Mucosa of descending colon (tissue), 3 donors: ENCODE results near the gene TM9SF2. TPM values are rescaled to one million over a fixed set of nuclear protein-coding genes. Genes with fewer than 3 reads are reported as not detected.
"Not testable (repeated sequence)": the region's sequence is repeated elsewhere in the genome, so short reads cannot be mapped to it uniquely, and the experiment has no call there.

Source experiments
- ATAC-seq: fragments of 200-7000 bp; cut with Tn5 transposase; one replicate; pipeline ENCODE4 v1.9.1; 2020; ENCODE audit warnings: mild to moderate bottlenecking, moderate library complexity
- DNase-seq, 3 donors: peaks; one replicate each; pipeline ENCODE4 v3.0.0-alpha.2; 2020
- H3K36me3 ChIP-seq: fragments of 200-600 bp; one replicate; pipeline ENCODE4 v1.8.0; 2021; ENCODE audit warnings: low read depth, mild to moderate bottlenecking
- H3K4me1 ChIP-seq: fragments of 200-600 bp; one replicate; pipeline ENCODE4 v1.8.0; 2021; ENCODE audit warnings: low read depth, mild to moderate bottlenecking
- H3K4me3 ChIP-seq: fragments of 200-600 bp; one replicate; pipeline ENCODE4 v1.8.0; 2021; ENCODE audit warnings: mild to moderate bottlenecking
- H3K9me3 ChIP-seq: fragments of 200-600 bp; one replicate; pipeline ENCODE4 v1.8.0; 2021; ENCODE audit warnings: mild to moderate bottlenecking
- intact Hi-C, 2 donors: fragments of 100-400 bp; cut with DNase I in 1 of 2; cut with micrococcal nuclease in 1 of 2; formaldehyde crosslinking; loops; one replicate each; pipeline versions ENCODE4 v1.11.0 to v1.11.1; 2022; cut with DNase I, micrococcal nuclease
- total RNA-seq, 3 donors: library from RNA; stranded (reverse); fragmentation: NEBNext Ultra II Directional in 2 of 3; extraction: Animal tissue kit (Norgen Biotek cat#: 25700) in 2 of 3; gene quantifications; one replicate each; pipeline versions ENCODE4 v1.2.1 to v1.2.4, GENCODE V29; 2021 to 2023
- TF ChIP-seq, protein P1 (sequence below): fragments of 200-600 bp; IDR thresholded peaks from one replicate; pipeline ENCODE4 v1.8.0; 2022; ENCODE audit warnings: antibody characterized with exemption, mild to moderate bottlenecking
- donor health status: DM: no; HTN: no; CAD: no; lungs with moderate emphysema.
- donor health status: DM: no; HTN: no; CAD: no.
- donor health status: DM: no; HTN: yes; CAD: no.

Gene TM9SF2
- total RNA-seq, 3 donors from 2014 or later, result 129 to 202 (median 200) TPM

DNA sequence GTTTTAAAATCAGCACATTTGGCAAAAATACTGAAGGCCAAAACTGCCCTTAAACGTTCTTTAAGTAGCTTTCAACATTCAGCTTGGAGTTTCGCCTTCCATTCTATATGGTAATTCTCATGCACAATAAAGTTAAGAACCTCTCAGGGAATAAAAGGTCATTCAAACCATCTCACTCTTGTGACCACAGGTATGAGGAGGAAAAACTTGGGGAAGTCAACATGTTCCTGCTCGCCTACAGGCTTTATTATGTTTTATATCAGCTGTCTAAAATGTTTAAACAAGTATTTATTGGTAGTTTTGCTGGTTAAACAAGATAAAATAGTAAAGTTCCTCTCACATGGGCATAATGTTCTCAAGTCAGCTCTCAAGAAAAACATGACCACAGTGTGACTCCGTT is 19.9 kb upstream of the TM9SF2 start:
- H3K4me1 ChIP-seq, result no peaks in the 10 kb centered on the region
- H3K9me3 ChIP-seq, result no peaks in the 10 kb centered on the region
- H3K4me3 ChIP-seq, result no peak overlapping the region
- DNase-seq, result no peak
- no peaks in the 10 kb centered on the region for H3K36me3 ChIP-seq
- intact Hi-C loops, result no loop called here
- TF ChIP-seq, protein P1, sequence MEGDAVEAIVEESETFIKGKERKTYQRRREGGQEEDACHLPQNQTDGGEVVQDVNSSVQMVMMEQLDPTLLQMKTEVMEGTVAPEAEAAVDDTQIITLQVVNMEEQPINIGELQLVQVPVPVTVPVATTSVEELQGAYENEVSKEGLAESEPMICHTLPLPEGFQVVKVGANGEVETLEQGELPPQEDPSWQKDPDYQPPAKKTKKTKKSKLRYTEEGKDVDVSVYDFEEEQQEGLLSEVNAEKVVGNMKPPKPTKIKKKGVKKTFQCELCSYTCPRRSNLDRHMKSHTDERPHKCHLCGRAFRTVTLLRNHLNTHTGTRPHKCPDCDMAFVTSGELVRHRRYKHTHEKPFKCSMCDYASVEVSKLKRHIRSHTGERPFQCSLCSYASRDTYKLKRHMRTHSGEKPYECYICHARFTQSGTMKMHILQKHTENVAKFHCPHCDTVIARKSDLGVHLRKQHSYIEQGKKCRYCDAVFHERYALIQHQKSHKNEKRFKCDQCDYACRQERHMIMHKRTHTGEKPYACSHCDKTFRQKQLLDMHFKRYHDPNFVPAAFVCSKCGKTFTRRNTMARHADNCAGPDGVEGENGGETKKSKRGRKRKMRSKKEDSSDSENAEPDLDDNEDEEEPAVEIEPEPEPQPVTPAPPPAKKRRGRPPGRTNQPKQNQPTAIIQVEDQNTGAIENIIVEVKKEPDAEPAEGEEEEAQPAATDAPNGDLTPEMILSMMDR, result no peak
- ATAC-seq, result peak; percentile 91

DNA sequence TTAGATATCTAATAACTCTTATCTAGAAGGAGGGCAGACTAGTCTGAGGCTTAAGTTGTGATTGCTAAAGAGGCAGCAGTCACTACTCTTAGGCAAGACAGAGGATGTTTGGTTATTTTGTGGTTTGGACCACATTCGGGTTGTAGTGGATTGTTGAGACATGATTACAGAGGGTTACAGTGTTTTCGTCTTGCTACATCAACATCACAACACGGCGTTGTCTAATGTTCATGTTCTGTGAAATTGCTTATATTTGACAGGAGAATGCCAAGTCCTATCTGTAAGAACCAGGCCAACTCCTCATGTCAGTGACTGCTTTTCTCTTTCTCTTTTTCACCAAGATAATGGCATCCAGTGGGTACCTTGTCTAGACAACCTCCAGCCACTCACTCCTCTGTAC is 16.8 kb upstream of the TM9SF2 start:
- Histone ChIP-seq H3K36me3 (no peaks in the 10 kb centered on the region), H3K4me3 (no peak overlapping the region), H3K4me1 (no peaks in the 10 kb centered on the region), H3K9me3 (no peaks in the 10 kb centered on the region)
- DNase-seq, result peak in 1 of 3 donors; percentile 16
- intact Hi-C loops, result no loop called here
- ATAC-seq, result peak; percentile 59
- TF ChIP-seq, protein P1, result no peak

DNA sequence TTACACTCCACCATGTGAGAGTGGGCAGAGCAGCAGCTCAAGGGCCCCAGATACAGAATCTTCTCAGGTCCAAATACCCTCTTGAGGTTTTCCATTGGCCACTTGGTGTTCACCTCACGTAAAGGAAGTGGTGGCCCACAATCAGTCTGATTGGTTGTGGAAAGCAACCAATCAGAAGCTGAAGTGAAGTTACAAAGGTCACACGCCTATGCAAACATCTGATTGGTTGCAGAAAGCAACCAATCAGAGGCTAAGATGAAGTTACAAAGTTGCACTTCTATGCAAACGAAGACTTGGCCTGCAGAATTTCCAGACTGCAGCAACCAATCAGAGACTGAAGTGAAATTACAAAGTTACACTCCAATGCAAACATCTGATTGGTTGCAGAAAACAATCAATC is 14.3 kb upstream of the TM9SF2 start:
- no peak overlapping the region for H3K4me3 ChIP-seq
- intact Hi-C loops, result no loop called here
- DNase-seq, result no peak
- H3K4me1 ChIP-seq, result no peaks in the 10 kb centered on the region
- no peaks in the 10 kb centered on the region for H3K36me3 ChIP-seq
- TF ChIP-seq, protein P1, result no peak
- no peak for ATAC-seq
- no peaks in the 10 kb centered on the region for H3K9me3 ChIP-seq

DNA sequence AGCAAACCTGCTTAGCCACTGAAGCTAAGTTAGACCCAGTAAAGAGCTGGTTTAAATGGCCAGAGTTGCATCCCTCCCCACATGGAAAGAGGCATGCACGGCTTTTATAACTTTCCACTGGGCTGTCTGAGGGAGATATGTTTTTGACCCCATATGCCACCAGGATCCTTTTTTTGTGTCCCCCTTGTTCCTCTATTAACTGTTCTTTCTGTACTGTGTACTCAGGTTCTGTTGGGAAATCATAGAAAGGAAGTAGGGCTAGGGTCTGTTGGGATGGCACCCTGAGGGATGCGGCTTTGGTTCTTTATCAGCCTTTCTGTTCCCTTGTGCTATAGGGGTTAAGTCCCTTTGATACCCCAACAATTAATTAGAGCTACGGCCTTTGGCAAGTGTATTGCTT is 12.2 kb upstream of the TM9SF2 start:
- Histone ChIP-seq H3K4me1 (no peaks in the 10 kb centered on the region), H3K4me3 (no peak overlapping the region), H3K9me3 (no peaks in the 10 kb centered on the region), H3K36me3 (no peaks in the 10 kb centered on the region)
- TF ChIP-seq, protein P1, result no peak
- ATAC-seq, result no peak
- no peak for DNase-seq
- intact Hi-C loops, result no loop called here

DNA sequence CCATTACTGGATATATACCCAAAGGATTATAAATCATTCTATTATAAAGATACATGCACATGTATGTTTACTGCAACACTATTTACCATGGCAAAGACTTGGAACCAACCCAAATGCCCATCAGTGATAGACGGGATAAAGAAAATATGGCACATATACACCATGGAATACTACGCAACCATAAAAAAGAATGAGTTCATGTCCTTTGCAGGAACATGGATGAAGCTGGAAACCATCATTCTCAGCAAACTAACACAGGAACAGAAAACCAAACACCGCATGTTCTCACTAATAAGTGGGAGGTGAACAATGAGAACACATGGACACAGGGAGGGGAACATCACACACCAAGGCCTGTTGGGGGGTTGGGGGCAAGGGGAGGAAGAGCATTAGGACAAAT is 9.5 kb upstream of the TM9SF2 start:
- H3K4me3 ChIP-seq, intact Hi-C loops, ATAC-seq, H3K4me1 ChIP-seq, H3K36me3 ChIP-seq, DNase-seq, H3K9me3 ChIP-seq: not testable (repeated sequence)

DNA sequence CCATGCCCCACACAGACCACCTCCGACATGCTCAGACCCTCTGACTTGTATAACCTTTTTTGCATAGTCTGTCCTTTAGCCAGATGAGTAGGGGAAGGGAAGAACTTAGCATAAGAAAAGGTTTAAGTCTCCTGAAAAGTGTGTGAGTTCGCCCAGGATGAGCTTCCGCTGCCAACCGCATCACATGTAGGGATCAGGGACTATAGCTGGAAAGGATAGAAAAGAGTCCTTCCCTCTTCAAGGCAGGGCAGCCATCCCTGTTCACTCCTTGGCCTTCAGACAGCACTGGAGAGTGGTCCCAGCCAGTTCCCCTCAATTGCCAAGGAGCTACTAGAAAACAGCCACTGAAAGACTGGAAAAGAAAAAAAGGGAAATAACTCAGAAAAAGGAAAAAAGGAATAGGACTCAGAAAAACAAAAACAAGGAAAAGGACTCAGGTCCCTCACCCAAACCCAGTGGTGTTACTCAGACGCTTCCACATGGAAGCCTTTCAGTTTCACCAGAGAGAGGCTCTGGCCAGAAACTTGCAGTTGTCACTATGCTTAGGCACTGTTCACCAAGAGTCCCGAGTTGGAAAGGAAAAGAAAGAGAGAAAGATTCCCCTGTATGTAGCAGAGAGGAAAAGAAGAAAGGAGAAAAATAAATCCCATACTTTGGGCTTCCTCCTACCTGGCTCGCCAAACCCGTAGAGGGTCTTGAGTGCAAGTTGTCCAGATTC is 5.6 kb upstream of the TM9SF2 start:
- no peaks in the 10 kb centered on the region for H3K9me3 ChIP-seq
- intact Hi-C loops, result no loop called here
- H3K36me3 ChIP-seq, result peaks cover 6% of the 10 kb centered on the region
- ATAC-seq (no peak), DNase-seq (peak in 1 of 3 donors; percentile 27)
- TF ChIP-seq, protein P1, result no peak
- H3K4me3 ChIP-seq, result no peak overlapping the region
- peaks cover 22% of the 10 kb centered on the region for H3K4me1 ChIP-seq
